ENCODE data around the gene KLHL10.

KLHL10 gene

GRCh38 chr17:41837761-41838538, at the start of gene KLHL10:
KLHL10 (plus strand) TSS chr17:41837825; CDS start chr17:41837933, 108 bp downstream.
- DNase-seq (ENCODE audit: low read depth, low spot score), result no peak
- Histone ChIP-seq H3K9ac (ENCODE audit: insufficient read length, low read depth) (no peak within 1 kb of the TSS), H3K9me3 (ENCODE audit: insufficient read depth, low read length) (no peaks in the 10 kb centered on the region), H3K4me1 (ENCODE audit: insufficient read depth, insufficient read length) (no peaks in the 10 kb centered on the region), H3K36me3 (ENCODE audit: insufficient read depth, insufficient read length, low read length) (peaks cover 13% of the 10 kb centered on the region), H3K4me3 (ENCODE audit: insufficient read length, low read depth) (no peak within 1 kb of the TSS), H3K27me3 (ENCODE audit: insufficient read depth, insufficient read length) (peaks cover 22% of the 10 kb centered on the region)
- TF ChIP-seq SUZ12 (IDR thresholded peaks at IDR 0.05; ENCODE audit: extremely low read depth, insufficient read depth, insufficient read length) (no peak), ZNF274 (IDR thresholded peaks at IDR 0.05; ENCODE audit: low read depth, low read length) (no peak)

GRCh38 chr17:41792845-41793783, 44.5 kb upstream of the KLHL10 start:
- peaks cover 25% of the 10 kb centered on the region for H3K4me1 ChIP-seq (ENCODE audit: insufficient read depth, insufficient read length)
- H3K9me3 ChIP-seq (ENCODE audit: insufficient read depth, low read length), result no peaks in the 10 kb centered on the region
- peak overlapping the region; percentile 65 for H3K9ac ChIP-seq (ENCODE audit: insufficient read length, low read depth)
- no peak for TF ChIP-seq YY1 (IDR thresholded peaks at IDR 0.05; ENCODE audit: insufficient read depth, insufficient read length)
- no peak for TF ChIP-seq SUZ12 (IDR thresholded peaks at IDR 0.05; ENCODE audit: extremely low read depth, insufficient read depth, insufficient read length)
- no peak for TF ChIP-seq ZNF274 (IDR thresholded peaks at IDR 0.05; ENCODE audit: low read depth, low read length)
- DNase-seq (ENCODE audit: low read depth, low spot score), result no peak
- peak overlapping the region; percentile 16 for H3K4me3 ChIP-seq (ENCODE audit: insufficient read length, low read depth)
- no peaks in the 10 kb centered on the region for H3K36me3 ChIP-seq (ENCODE audit: insufficient read depth, insufficient read length, low read length)
- peaks cover 15% of the 10 kb centered on the region for H3K27me3 ChIP-seq (ENCODE audit: insufficient read depth, insufficient read length)

GRCh38 chr17:41793784-41794539, 43.7 kb upstream of the KLHL10 start:
- TF ChIP-seq ZNF274 (IDR thresholded peaks at IDR 0.05; ENCODE audit: low read depth, low read length), result no peak
- no peak for TF ChIP-seq YY1 (IDR thresholded peaks at IDR 0.05; ENCODE audit: insufficient read depth, insufficient read length)
- no peak for TF ChIP-seq SUZ12 (IDR thresholded peaks at IDR 0.05; ENCODE audit: extremely low read depth, insufficient read depth, insufficient read length)
- no peak for DNase-seq (ENCODE audit: low read depth, low spot score)
- H3K27me3 ChIP-seq (ENCODE audit: insufficient read depth, insufficient read length), result peaks cover 14% of the 10 kb centered on the region
- H3K4me3 ChIP-seq (ENCODE audit: insufficient read length, low read depth), result peak overlapping the region; percentile 16
- H3K9ac ChIP-seq (ENCODE audit: insufficient read length, low read depth), result peak overlapping the region; percentile 46
- H3K4me1 ChIP-seq (ENCODE audit: insufficient read depth, insufficient read length), result peaks cover 25% of the 10 kb centered on the region
- H3K9me3 ChIP-seq (ENCODE audit: insufficient read depth, low read length), result no peaks in the 10 kb centered on the region
- no peaks in the 10 kb centered on the region for H3K36me3 ChIP-seq (ENCODE audit: insufficient read depth, insufficient read length, low read length)

GRCh38 chr17:41794540-41794975, 43.1 kb upstream of the KLHL10 start:
- no peaks in the 10 kb centered on the region for H3K36me3 ChIP-seq (ENCODE audit: insufficient read depth, insufficient read length, low read length)
- H3K4me3 ChIP-seq (ENCODE audit: insufficient read length, low read depth), result no peak overlapping the region
- H3K9ac ChIP-seq (ENCODE audit: insufficient read length, low read depth), result peak overlapping the region; percentile 46
- TF ChIP-seq YY1 (IDR thresholded peaks at IDR 0.05; ENCODE audit: insufficient read depth, insufficient read length) (no peak), SUZ12 (IDR thresholded peaks at IDR 0.05; ENCODE audit: extremely low read depth, insufficient read depth, insufficient read length) (no peak), ZNF274 (IDR thresholded peaks at IDR 0.05; ENCODE audit: low read depth, low read length) (no peak)
- H3K27me3 ChIP-seq (ENCODE audit: insufficient read depth, insufficient read length), result peaks cover 8% of the 10 kb centered on the region
- H3K9me3 ChIP-seq (ENCODE audit: insufficient read depth, low read length), result no peaks in the 10 kb centered on the region
- H3K4me1 ChIP-seq (ENCODE audit: insufficient read depth, insufficient read length), result peaks cover 25% of the 10 kb centered on the region
- DNase-seq (ENCODE audit: low read depth, low spot score), result no peak

- H3K36me3 ChIP-seq (ENCODE audit: insufficient read depth, insufficient read length, low read length), result no peaks in the 10 kb centered on the region
These were observed 41.3 kb upstream of the KLHL10 start for GRCh38 chr17:41796121-41796895.

GRCh38 chr17:41797377-41797776, 40.2 kb upstream of the KLHL10 start:
- TF ChIP-seq SUZ12 (IDR thresholded peaks at IDR 0.05; ENCODE audit: extremely low read depth, insufficient read depth, insufficient read length) (no peak), YY1 (IDR thresholded peaks at IDR 0.05; ENCODE audit: insufficient read depth, insufficient read length) (no peak), ZNF274 (IDR thresholded peaks at IDR 0.05; ENCODE audit: low read depth, low read length) (no peak)
- peak overlapping the region; percentile 13 for H3K9ac ChIP-seq (ENCODE audit: insufficient read length, low read depth)
- DNase-seq (ENCODE audit: low read depth, low spot score), result no peak
- peaks cover 8% of the 10 kb centered on the region for H3K36me3 ChIP-seq (ENCODE audit: insufficient read depth, insufficient read length, low read length)
- H3K4me1 ChIP-seq (ENCODE audit: insufficient read depth, insufficient read length), result peaks cover 29% of the 10 kb centered on the region
- no peak overlapping the region for H3K4me3 ChIP-seq (ENCODE audit: insufficient read length, low read depth)
- peaks cover 5% of the 10 kb centered on the region for H3K27me3 ChIP-seq (ENCODE audit: insufficient read depth, insufficient read length)
- H3K9me3 ChIP-seq (ENCODE audit: insufficient read depth, low read length), result no peaks in the 10 kb centered on the region

More at GRCh38 chr17:41796121-41796895, 41.3 kb upstream of the KLHL10 start:
- Histone ChIP-seq H3K4me3 (ENCODE audit: insufficient read length, low read depth) (no peak overlapping the region), H3K4me1 (ENCODE audit: insufficient read depth, insufficient read length) (peaks cover 35% of the 10 kb centered on the region), H3K9ac (ENCODE audit: insufficient read length, low read depth) (no peak overlapping the region), H3K9me3 (ENCODE audit: insufficient read depth, low read length) (no peaks in the 10 kb centered on the region), H3K27me3 (ENCODE audit: insufficient read depth, insufficient read length) (peaks cover 8% of the 10 kb centered on the region)
- no peak for TF ChIP-seq ZNF274 (IDR thresholded peaks at IDR 0.05; ENCODE audit: low read depth, low read length)
- TF ChIP-seq SUZ12 (IDR thresholded peaks at IDR 0.05; ENCODE audit: extremely low read depth, insufficient read depth, insufficient read length), result no peak
- no peak for TF ChIP-seq YY1 (IDR thresholded peaks at IDR 0.05; ENCODE audit: insufficient read depth, insufficient read length)
- no peak for DNase-seq (ENCODE audit: low read depth, low spot score)

Measured in NT2/D1 (cell line).